Nephron (organoid): Measurements from ENCODE around the gene MAD1L1.
A peak's percentile ranks its signal among the peaks of the same experiment; 100 is the strongest.

ENCODE experiments used
- H3K27ac Mint-ChIP-seq, 3 experiments: 2 replicates each; pipeline ENCODE4 v1.8.0; 2020; ENCODE audit warnings: mixed read lengths in 3 of 3, mild to moderate bottlenecking in 2 of 3, moderate library complexity in 1 of 3
- H3K27me3 Mint-ChIP-seq: 2 replicates; pipeline ENCODE4 v1.8.0; 2021; ENCODE audit warnings: low read depth, mild to moderate bottlenecking, moderate library complexity, mixed read lengths
- H3K36me3 Mint-ChIP-seq: 2 replicates; pipeline ENCODE4 v1.8.0; 2020; ENCODE audit warnings: low read depth, mixed read lengths
- H3K4me1 Mint-ChIP-seq: 2 replicates; pipeline ENCODE4 v1.8.0; 2020; ENCODE audit warnings: mixed read lengths
- H3K4me3 Mint-ChIP-seq, 3 experiments: 2 replicates each; pipeline ENCODE4 v1.8.0; 2020; ENCODE audit warnings: mild to moderate bottlenecking in 3 of 3, mixed read lengths in 3 of 3, moderate library complexity in 2 of 3
- H3K9me3 Mint-ChIP-seq: 2 replicates; pipeline ENCODE4 v1.8.0; 2020; ENCODE audit warnings: mixed read lengths
- CTCF ChIP-seq, 3 experiments: fragments of 200-600 bp; sonication (generic); IDR thresholded peaks; one replicate each; pipeline ENCODE4 v1.5.0; 2021; ENCODE audit warnings: antibody characterized with exemption in 3 of 3; ENCODE audit not compliant: unreplicated experiment in 3 of 3

MAD1L1 gene

GRCh38 chr7:2157473-2158279 is 75.1 kb downstream of the MAD1L1 start:
- no peak overlapping the region for H3K4me3 Mint-ChIP-seq
- peaks cover 8% of the 10 kb centered on the region for H3K27me3 Mint-ChIP-seq
- no peak for TF ChIP-seq CTCF (IDR thresholded peaks at IDR 0.05; ENCODE audit: unreplicated experiment in 3 of 3)
- H3K27ac Mint-ChIP-seq = peak overlapping the region; percentile 69 to 83 (median 73)
- H3K36me3 Mint-ChIP-seq = peaks cover 29% of the 10 kb centered on the region
- no peaks in the 10 kb centered on the region for H3K9me3 Mint-ChIP-seq
- H3K4me1 Mint-ChIP-seq = peaks cover 27% of the 10 kb centered on the region

DNA sequence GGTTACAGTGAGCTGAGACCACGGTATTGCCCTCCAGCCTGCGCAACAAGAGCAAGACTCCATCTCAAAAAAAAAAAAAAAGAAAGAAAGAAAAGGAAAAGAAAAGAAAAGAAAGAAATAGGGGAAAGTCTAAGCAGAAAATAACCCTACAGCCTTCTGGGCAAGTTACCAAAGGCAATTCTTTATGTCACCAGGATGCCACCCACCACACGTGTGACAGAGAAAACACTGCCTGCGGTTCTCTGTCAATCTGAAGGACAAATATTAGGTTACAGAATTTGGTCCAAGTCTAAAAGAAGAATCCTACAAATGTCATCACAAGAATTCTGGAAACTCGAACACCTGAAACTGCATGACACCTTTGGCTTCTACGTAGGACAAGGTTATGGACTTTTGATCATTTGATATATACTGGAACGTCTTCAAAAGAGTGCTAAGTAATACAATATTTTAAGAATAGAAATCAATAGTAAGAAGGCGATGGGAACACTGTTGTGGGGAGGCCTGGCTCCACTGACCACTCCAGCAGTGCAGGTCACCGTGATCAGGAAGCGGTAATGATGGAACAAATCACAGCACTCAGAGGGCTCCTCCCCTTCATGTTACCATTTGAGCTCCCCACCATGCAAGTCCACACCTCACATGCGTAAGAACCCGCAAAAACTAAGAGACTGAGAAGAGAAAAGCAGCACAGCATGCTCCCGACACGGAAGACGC is 75.8 kb downstream of the MAD1L1 start:
- Mint-ChIP-seq H3K9me3 (no peaks in the 10 kb centered on the region), H3K27me3 (peaks cover 8% of the 10 kb centered on the region), H3K27ac (peak overlapping the region in 2 of 3 experiments; percentile 73 to 83), H3K4me3 (no peak overlapping the region), H3K4me1 (peaks cover 25% of the 10 kb centered on the region), H3K36me3 (peaks cover 27% of the 10 kb centered on the region)
- no peak for TF ChIP-seq CTCF (IDR thresholded peaks at IDR 0.05; ENCODE audit: unreplicated experiment in 3 of 3)

DNA sequence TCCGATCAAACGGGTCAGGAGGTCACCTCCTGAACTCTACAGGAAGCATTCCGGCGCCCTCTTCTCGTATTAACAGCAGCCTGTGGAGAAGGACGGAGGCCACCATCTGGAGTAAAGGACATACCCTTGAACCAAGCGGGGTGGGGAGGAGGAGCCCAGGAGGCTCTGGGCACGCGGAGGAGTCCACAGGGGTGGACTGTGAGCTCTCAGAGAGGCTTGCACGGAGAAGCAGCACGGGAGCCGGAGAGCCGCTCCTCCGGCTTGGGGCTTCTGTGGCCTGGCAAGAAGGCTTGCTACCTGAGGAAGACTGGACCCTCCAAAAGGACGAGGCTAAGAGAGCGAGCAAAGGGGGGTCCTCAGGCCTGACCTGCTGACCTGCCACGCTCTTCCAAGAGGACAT is 77.9 kb downstream of the MAD1L1 start:
- TF ChIP-seq CTCF (IDR thresholded peaks at IDR 0.05; ENCODE audit: unreplicated experiment in 3 of 3) = no peak
- Mint-ChIP-seq H3K27ac (no peak overlapping the region), H3K4me1 (peaks cover 34% of the 10 kb centered on the region), H3K4me3 (no peak overlapping the region), H3K36me3 (peaks cover 27% of the 10 kb centered on the region), H3K9me3 (no peaks in the 10 kb centered on the region), H3K27me3 (peaks cover 8% of the 10 kb centered on the region)

DNA sequence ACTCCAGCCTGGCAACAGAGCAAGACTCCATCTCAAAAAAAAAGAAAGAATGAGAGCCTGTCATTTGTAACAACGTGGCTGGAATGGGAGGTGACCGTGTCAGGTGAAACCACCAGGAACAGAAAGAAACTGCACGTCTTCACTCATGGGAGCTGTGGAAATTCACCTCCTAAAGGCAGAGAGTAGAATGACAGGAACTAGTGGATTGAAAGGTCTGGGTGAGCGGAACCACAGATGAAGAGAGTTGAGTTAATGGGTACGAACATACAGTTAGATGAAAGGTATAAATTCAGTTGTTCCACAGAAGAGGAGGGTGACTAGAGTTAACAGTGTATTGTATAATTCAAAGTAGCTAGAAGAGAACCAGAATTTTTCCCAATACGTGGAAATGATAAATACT is 78.6 kb downstream of the MAD1L1 start:
- peaks cover 28% of the 10 kb centered on the region for H3K4me1 Mint-ChIP-seq
- H3K27ac Mint-ChIP-seq = no peak overlapping the region
- H3K4me3 Mint-ChIP-seq = no peak overlapping the region
- H3K27me3 Mint-ChIP-seq = peaks cover 8% of the 10 kb centered on the region
- H3K36me3 Mint-ChIP-seq = peaks cover 29% of the 10 kb centered on the region
- TF ChIP-seq CTCF (IDR thresholded peaks at IDR 0.05; ENCODE audit: unreplicated experiment in 3 of 3) = no peak
- H3K9me3 Mint-ChIP-seq = no peaks in the 10 kb centered on the region

GRCh38 chr7:2152646-2153045 is 80.1 kb downstream of the MAD1L1 start:
- Mint-ChIP-seq H3K27ac (no peak overlapping the region), H3K36me3 (peaks cover 33% of the 10 kb centered on the region), H3K27me3 (no peaks in the 10 kb centered on the region), H3K9me3 (no peaks in the 10 kb centered on the region), H3K4me1 (peaks cover 17% of the 10 kb centered on the region), H3K4me3 (no peak overlapping the region)
- no peak for TF ChIP-seq CTCF (IDR thresholded peaks at IDR 0.05; ENCODE audit: unreplicated experiment in 3 of 3)
